ENCODE data around the gene FNDC3B.

GRCh38 chr3:172040981-172041963, 1.9 kb downstream of the FNDC3B start:
- TF ChIP-seq CTCF (IDR thresholded peaks at IDR 0.05) (no peak; the same call in 1 of the 2 replicates), POLR2AphosphoS5 (IDR thresholded peaks at IDR 0.05; ENCODE audit: low read depth, low read length) (no peak)
